ENCODE results near the gene OSGEP. TPM values are rescaled to one million over a fixed set of nuclear protein-coding genes. Genes with fewer than 3 reads are reported as not detected.

Gene OSGEP
- total RNA-seq, 1 experiment from 2014 or later: 63.1 TPM

DNA sequence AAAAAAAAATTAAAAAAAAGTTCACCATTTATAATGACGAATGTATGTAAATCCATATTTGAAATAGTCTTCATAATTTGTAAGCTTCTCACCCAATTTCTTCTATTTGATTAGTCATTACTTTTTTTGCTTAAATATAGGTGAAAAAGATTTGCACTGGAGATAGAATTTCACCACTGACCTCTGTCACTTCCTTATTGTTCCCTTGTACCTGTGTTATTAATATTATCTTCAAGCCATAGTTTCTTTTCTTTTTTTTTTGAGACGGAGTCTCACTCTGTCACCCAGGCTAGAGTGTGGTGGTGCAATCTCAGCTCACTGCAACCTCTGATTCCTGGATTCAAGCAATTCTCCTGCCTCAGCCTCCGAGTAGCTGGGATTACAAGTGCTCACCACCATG lies 57.1 kb downstream of the OSGEP start:
- BruUV-seq (replicated peaks): no TSS peak
- Histone ChIP-seq H3K9me3 (no peaks in the 10 kb centered on the region), H3K4me1 (0 out of 2 replicates have a peak, but pooled peaks cover 4% of the 10 kb centered on the region), H3K27me3 (replicated peaks; ENCODE audit: control insufficient read depth, insufficient read depth, low read length) (no peaks in the 10 kb centered on the region), H3K4me3 (ENCODE audit: low read depth, low read length) (no peak overlapping the region), H3K36me3 (ENCODE audit: control insufficient read depth, insufficient read depth, low read length) (no peaks in the 10 kb centered on the region; the same call in 1 of the 2 replicates)
- no peak for TF ChIP-seq CTCF (IDR thresholded peaks at IDR 0.05; ENCODE audit: insufficient read depth in 1 of 2, low read depth in 1 of 2, low read length in 1 of 2, severe bottlenecking in 1 of 2, unreplicated experiment in 1 of 2)
- intact Hi-C loops (cut with micrococcal nuclease; ENCODE audit: unreplicated experiment): no loop called here
- ChIA-PET POLR2A (no interaction called here), CTCF (no interaction called here)
- Mint-ChIP-seq H3K9me3 (ENCODE audit: unreplicated experiment) (no peaks in the 10 kb centered on the region), H3K27ac (ENCODE audit: unreplicated experiment) (no peak overlapping the region), H3K36me3 (ENCODE audit: insufficient read depth, unreplicated experiment) (peaks cover 47% of the 10 kb centered on the region), H3K27me3 (ENCODE audit: insufficient read depth, unreplicated experiment) (no peaks in the 10 kb centered on the region), H3K4me3 (ENCODE audit: unreplicated experiment) (no peak overlapping the region), H3K4me1 (ENCODE audit: low read depth, unreplicated experiment) (peaks cover 13% of the 10 kb centered on the region)
- DNase-seq: no peak

Other genes with a start within 250 kb of the OSGEP start
- not detected in 2 replicates for gene OR11H6, start 231.1 kb downstream of the OSGEP start, total RNA-seq (2022)
- not detected in 2 replicates for gene OR11H7, start 225.8 kb downstream of the OSGEP start, total RNA-seq (2022)
- gene OR11H4, start 215.5 kb downstream of the OSGEP start, total RNA-seq (2022): not detected in 2 replicates
- gene TTC5, start 148.9 kb downstream of the OSGEP start, total RNA-seq (2022): 20.6 and 27.2 TPM in 2 replicates
- gene CCNB1IP1, start 121.5 kb downstream of the OSGEP start, total RNA-seq (2022): 111 and 118 TPM in 2 replicates
- 41.1 and 49.4 TPM in 2 replicates for gene PARP2, start 111.2 kb downstream of the OSGEP start, total RNA-seq (2022)
- gene TEP1, start 41.3 kb downstream of the OSGEP start, total RNA-seq (2022): 18.8 and 23.2 TPM in 2 replicates
- gene KLHL33, start 18.6 kb downstream of the OSGEP start, total RNA-seq (2022): not detected in 2 replicates
- gene APEX1, start 414 bp upstream of the OSGEP start, total RNA-seq (2022): 176 and 185 TPM in 2 replicates
- gene PIP4P1, start 6.6 kb upstream of the OSGEP start, total RNA-seq (2022): 39.6 and 46.2 TPM in 2 replicates
- gene PNP, start 14.6 kb upstream of the OSGEP start, total RNA-seq (2022): 59.1 and 67.2 TPM in 2 replicates
- 0.28 TPM in 1 of 2 replicates, not detected in the other for gene RNASE10, start 50.7 kb upstream of the OSGEP start, total RNA-seq (2022)
- gene RNASE9, start 106.2 kb upstream of the OSGEP start, total RNA-seq (2022): not detected in 2 replicates
- gene RNASE11, start 133.2 kb upstream of the OSGEP start, total RNA-seq (2022): not detected in 2 replicates
- not detected in 2 replicates for gene RNASE12, start 136.6 kb upstream of the OSGEP start, total RNA-seq (2022)
- gene OR6S1, start 186.9 kb upstream of the OSGEP start, total RNA-seq (2022): not detected in 2 replicates
- 8.8 and 9.2 TPM in 2 replicates for gene RNASE4, start 229.7 kb upstream of the OSGEP start, total RNA-seq (2022)
- 23.6 and 24.7 TPM in 2 replicates for gene ANG, start 234.0 kb upstream of the OSGEP start, total RNA-seq (2022)

Measured in Caco-2 (cell line).